ENCODE data around the gene MEDAG.

Gene MEDAG

DNA sequence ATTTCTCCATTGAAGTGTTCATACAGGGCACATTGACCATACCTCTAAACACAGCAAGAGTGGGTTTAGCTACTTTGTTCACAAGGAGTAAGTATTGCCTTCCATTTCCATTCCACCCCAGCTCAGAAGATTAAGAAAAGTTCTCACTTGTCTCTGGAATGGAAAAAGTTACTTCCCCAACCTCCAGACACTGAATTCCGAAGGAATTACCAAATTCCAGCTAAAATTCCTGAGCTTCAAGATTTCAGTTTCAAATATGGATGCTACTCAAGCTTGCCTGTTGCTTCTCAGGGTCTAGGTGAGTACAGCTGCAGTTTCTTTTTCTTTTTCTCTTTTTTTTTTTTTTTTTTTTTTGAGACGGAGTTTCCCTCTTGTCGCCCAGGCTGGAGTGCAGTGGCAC is 60.0 kb downstream of the MEDAG start:
- no peak overlapping the region for H3K4me3 ChIP-seq (ENCODE audit: low read depth, low read length)
- TF ChIP-seq CTCF (IDR thresholded peaks at IDR 0.05; ENCODE audit: insufficient read depth, low read depth, low read length, missing control alignments): no peak
- DNase-seq (ENCODE audit: low read depth): no peak

DNA sequence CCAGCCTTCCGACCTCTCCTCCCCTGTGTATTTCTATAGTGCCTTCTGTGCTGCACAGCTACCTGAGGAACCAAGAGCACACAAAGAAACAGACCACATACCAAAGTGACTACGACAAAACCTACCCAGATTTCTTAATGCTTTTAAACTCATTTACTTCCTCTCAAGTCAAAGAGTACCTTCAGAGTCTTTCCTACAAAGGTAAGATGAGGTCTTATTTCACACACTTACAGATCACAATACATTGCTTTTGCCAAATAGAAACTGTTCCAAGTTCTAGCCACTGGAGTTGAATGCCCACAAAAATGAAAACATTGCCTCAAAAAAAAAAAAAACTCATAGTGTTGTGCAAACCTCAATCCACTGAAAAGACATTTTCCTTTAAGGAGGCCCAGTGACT is 62.8 kb downstream of the MEDAG start:
- DNase-seq (ENCODE audit: low read depth): no peak
- H3K4me3 ChIP-seq (ENCODE audit: low read depth, low read length): no peak overlapping the region
- no peak for TF ChIP-seq CTCF (IDR thresholded peaks at IDR 0.05; ENCODE audit: insufficient read depth, low read depth, low read length, missing control alignments)

- no peak for DNase-seq (ENCODE audit: low read depth)
- no peak overlapping the region for H3K4me3 ChIP-seq (ENCODE audit: low read depth, low read length)
- no peak for TF ChIP-seq CTCF (IDR thresholded peaks at IDR 0.05; ENCODE audit: insufficient read depth, low read depth, low read length, missing control alignments)
Observed at GRCh38 chr13:30971575-30971974, 65.5 kb downstream of the MEDAG start.

- no peak for TF ChIP-seq CTCF (IDR thresholded peaks at IDR 0.05; ENCODE audit: insufficient read depth, low read depth, low read length, missing control alignments)
- DNase-seq (ENCODE audit: low read depth): no peak
- no peak overlapping the region for H3K4me3 ChIP-seq (ENCODE audit: low read depth, low read length)
Observed at GRCh38 chr13:30972888-30973377, 66.9 kb downstream of the MEDAG start.

DNA sequence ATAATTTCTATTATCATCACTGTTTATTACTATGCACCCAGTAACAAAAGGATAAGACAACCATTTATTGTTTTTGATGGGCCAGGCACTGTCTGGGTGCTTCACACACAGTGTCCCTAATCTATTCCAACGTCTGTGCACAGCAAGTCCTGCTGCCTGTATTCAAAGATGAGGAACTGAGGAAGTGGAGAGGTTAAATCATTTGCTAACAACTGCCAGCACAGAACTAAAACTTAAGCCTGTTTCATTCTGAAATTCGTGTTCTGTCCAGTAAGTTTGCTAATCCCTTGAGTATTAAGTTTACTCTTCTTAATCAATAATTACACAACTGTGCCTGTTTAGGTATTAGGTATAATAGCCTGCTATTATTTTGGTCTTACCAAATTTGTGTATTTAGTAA is 68.3 kb downstream of the MEDAG start:
- TF ChIP-seq CTCF (IDR thresholded peaks at IDR 0.05; ENCODE audit: insufficient read depth, low read depth, low read length, missing control alignments): no peak
- DNase-seq (ENCODE audit: low read depth): no peak
- no peak overlapping the region for H3K4me3 ChIP-seq (ENCODE audit: low read depth, low read length)
